Type B pancreatic cell (in vitro differentiated cells): ENCODE measurements around the gene ANKS1B. TPM values are rescaled to one million over a fixed set of nuclear protein-coding genes. Genes with fewer than 3 reads are reported as not detected.

Experiments used
- DNase-seq: peaks from one replicate; pipeline ENCODE4 v3.0.0; 2021; ENCODE audit warnings: mixed read lengths; ENCODE audit not compliant: unreplicated experiment; ENCODE audit errors: extremely low spot score
- H3K27ac Mint-ChIP-seq: 2 replicates; pipeline ENCODE4 v1.8.0; 2021; ENCODE audit warnings: mild to moderate bottlenecking, mixed read lengths
- H3K27me3 Mint-ChIP-seq: 2 replicates; pipeline ENCODE4 v1.8.0; 2021; ENCODE audit warnings: mixed read lengths
- H3K36me3 Mint-ChIP-seq: 2 replicates; pipeline ENCODE4 v1.8.0; 2021; ENCODE audit warnings: mixed read lengths
- H3K4me1 Mint-ChIP-seq: one replicate; pipeline ENCODE4 v1.8.0; 2021; ENCODE audit warnings: mixed read lengths; ENCODE audit not compliant: unreplicated experiment
- H3K4me3 Mint-ChIP-seq: 2 replicates; pipeline ENCODE4 v1.8.0; 2021; ENCODE audit warnings: mild to moderate bottlenecking, mixed read lengths
- H3K9me3 Mint-ChIP-seq: 2 replicates; pipeline ENCODE4 v1.8.0; 2021; ENCODE audit warnings: mixed read lengths
- CTCF ChIP-seq: fragments of 200-600 bp; sonication (generic); conservative IDR thresholded peaks from 2 replicates; pipeline ENCODE4 v1.5.0; 2021; ENCODE audit warnings: antibody characterized with exemption, mild to moderate bottlenecking
- total RNA-seq: library from RNA; stranded (reverse); gene quantifications from 2 replicates; pipeline ENCODE4 v1.2.1, GENCODE V29; 2021; ENCODE audit warnings: low replicate concordance

ANKS1B gene
- total RNA-seq, 1 donor from 2014 or later = 4.7 TPM

- no peak overlapping the region for H3K4me3 Mint-ChIP-seq
Observed at GRCh38 chr12:99176871-99177270, 807.9 kb downstream of the ANKS1B start.

GRCh38 chr12:99170461-99170860, 814.3 kb downstream of the ANKS1B start:
- no peaks in the 10 kb centered on the region for H3K27me3 Mint-ChIP-seq
- TF ChIP-seq CTCF = no peak
- H3K9me3 Mint-ChIP-seq = no peaks in the 10 kb centered on the region
- no peaks in the 10 kb centered on the region for H3K4me1 Mint-ChIP-seq
- H3K4me3 Mint-ChIP-seq = no peak overlapping the region
- no peak for DNase-seq
- H3K27ac Mint-ChIP-seq = no peak overlapping the region
- no peaks in the 10 kb centered on the region for H3K36me3 Mint-ChIP-seq

More at GRCh38 chr12:99176871-99177270, 807.9 kb downstream of the ANKS1B start:
- DNase-seq = no peak
- TF ChIP-seq CTCF = no peak
- Mint-ChIP-seq H3K27me3 (no peaks in the 10 kb centered on the region), H3K27ac (no peak overlapping the region), H3K36me3 (no peaks in the 10 kb centered on the region), H3K4me1 (no peaks in the 10 kb centered on the region), H3K9me3 (no peaks in the 10 kb centered on the region)

- TF ChIP-seq CTCF = no peak
- H3K27ac Mint-ChIP-seq = no peak overlapping the region
- no peaks in the 10 kb centered on the region for H3K36me3 Mint-ChIP-seq
- H3K27me3 Mint-ChIP-seq = no peaks in the 10 kb centered on the region
- no peak for DNase-seq
- H3K4me1 Mint-ChIP-seq = no peaks in the 10 kb centered on the region
- H3K4me3 Mint-ChIP-seq = no peak overlapping the region
- H3K9me3 Mint-ChIP-seq = no peaks in the 10 kb centered on the region
Observed at GRCh38 chr12:99170037-99170436, 814.7 kb downstream of the ANKS1B start.

GRCh38 chr12:99157946-99158345, 826.8 kb downstream of the ANKS1B start:
- no peak for TF ChIP-seq CTCF
- Mint-ChIP-seq H3K9me3 (no peaks in the 10 kb centered on the region), H3K4me3 (no peak overlapping the region), H3K4me1 (peaks cover 6% of the 10 kb centered on the region), H3K27me3 (peaks cover 5% of the 10 kb centered on the region), H3K36me3 (no peaks in the 10 kb centered on the region), H3K27ac (no peak overlapping the region)
- no peak for DNase-seq

- DNase-seq = no peak
- no peak for TF ChIP-seq CTCF
- Mint-ChIP-seq H3K27me3 (peaks cover 5% of the 10 kb centered on the region), H3K4me1 (peaks cover 6% of the 10 kb centered on the region), H3K9me3 (no peaks in the 10 kb centered on the region), H3K36me3 (no peaks in the 10 kb centered on the region), H3K4me3 (peak overlapping the region; percentile 42), H3K27ac (no peak overlapping the region)
Observed at GRCh38 chr12:99154983-99155336, 829.8 kb downstream of the ANKS1B start.
